GM18507 (cell line): Measurements from ENCODE around the gene MARCHF2.
"Not testable (repeated sequence)": the region's sequence is repeated elsewhere in the genome, so short reads cannot be mapped to it uniquely, and the experiment has no call there.

Source experiments
- DNase-seq: peaks from one replicate; pipeline ENCODE4 v3.0.0; 2011; ENCODE audit warnings: low read depth; ENCODE audit not compliant: insufficient read length; ENCODE audit errors: extremely low spot score
- FAIRE-seq: peaks from 2 replicates; lab custom pipeline; 2011; peaks lifted over from hg19 to GRCh38; lab: Jason Lieb, UNC

The MARCHF2 gene

DNA sequence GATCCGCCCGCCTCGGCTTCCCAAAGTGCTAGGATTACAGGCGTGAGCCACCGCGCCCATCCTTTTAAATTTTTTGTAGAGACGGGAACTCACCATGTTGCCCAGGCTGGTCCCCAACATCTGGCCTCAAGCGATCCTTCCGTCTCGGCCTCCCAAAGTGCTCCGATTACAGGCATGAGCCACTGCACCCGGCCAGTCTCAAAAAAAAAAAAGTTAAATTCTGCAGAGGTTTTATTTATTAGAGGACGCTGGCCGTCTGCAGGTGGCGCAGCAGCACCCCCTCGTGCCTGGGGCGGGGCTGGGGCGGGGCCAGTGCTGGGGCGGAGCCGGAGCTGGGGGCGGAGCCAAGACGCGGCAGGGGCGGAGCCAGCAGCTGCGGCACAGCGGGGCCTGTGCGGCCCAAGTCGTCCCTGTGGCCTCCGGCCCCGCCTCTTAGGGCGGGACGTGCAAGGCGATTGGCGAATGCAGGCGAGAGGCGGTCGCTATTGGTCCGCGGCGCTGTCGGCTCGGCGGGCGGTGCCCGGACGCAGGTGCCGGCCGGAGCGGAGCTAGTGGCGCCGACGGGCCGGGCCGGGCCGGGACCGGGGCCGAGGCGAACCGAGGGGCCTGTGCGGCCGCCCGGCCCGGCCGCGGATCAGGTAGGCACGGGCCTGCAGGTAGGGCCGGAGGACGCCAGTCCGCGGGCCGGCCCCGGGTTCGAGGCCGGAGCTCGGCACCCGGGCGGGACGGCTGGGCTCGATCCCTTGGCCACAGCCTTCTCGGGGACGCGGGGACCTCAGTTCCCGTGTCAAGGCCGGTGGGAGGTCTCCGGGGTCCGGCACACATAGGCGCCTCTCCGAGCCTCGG lies at the start of gene MARCHF2:
Gene MARCHF2 (plus strand): TSS at position 523 of the 846 bp plus-strand sequence. CDS start 8,536 bp downstream, outside the sequence.
- peak; percentile 98 for FAIRE-seq

DNA sequence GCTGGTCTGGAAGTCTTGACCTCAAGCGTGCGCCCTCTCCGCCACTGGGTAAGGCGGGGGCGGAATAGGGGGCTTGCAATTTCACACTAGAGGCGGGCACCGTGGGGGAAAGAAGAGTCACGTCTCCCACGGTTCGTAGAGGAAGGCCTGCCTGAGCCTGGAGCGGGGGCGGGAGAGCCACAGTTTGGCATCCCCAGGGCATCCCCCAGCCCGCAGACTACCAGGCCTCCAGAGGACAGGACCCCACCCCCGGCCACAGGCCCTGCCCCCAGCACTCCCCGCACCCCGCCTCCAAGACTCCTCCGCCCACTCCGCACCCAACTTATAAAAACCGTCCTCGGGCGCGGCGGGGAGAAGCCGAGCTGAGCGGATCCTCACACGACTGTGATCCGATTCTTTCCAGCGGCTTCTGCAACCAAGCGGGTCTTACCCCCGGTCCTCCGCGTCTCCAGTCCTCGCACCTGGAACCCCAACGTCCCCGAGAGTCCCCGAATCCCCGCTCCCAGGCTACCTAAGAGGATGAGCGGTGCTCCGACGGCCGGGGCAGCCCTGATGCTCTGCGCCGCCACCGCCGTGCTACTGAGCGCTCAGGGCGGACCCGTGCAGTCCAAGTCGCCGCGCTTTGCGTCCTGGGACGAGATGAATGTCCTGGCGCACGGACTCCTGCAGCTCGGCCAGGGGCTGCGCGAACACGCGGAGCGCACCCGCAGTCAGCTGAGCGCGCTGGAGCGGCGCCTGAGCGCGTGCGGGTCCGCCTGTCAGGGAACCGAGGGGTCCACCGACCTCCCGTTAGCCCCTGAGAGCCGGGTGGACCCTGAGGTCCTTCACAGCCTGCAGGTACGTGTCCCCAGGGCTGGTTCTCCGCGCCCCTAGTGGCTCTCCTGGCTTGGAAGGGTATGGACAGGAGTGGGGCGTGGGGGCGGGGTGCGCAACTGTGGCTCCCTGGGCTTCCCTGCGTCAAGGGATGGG lies 49.0 kb upstream of the MARCHF2 start, which contains the start of gene ANGPTL4:
Gene ANGPTL4 (plus strand): TSS at position 353 of the 969 bp plus-strand sequence. CDS start 167 bp downstream, at position 520.
- DNase-seq: no peak
- no peak for FAIRE-seq

More for the DNA sequence above, at the start of gene MARCHF2:
- DNase-seq: peak; percentile 97

DNA sequence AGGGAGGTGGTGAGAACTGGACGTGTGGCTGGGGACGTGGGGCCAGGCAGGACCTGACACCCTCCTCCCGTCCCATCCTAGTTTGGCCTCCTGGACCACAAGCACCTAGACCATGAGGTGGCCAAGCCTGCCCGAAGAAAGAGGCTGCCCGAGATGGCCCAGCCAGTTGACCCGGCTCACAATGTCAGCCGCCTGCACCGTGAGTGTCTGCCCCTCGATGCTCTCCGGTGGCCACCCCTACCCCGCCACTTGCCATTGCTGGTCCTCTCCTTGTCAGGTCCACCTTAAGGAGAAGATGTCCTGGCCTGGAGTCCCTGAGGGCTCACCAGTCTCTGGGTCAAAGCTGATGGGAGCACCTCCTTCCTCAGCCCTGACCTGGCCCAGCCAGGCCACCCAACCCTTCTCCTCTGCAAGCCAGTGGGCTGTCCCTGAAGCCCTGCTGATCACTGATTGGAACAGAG lies 47.0 kb upstream of the MARCHF2 start:
- DNase-seq: no peak
- FAIRE-seq: no peak

GRCh38 chr19:8366961-8367326 lies 46.2 kb upstream of the MARCHF2 start:
- no peak for FAIRE-seq

DNA sequence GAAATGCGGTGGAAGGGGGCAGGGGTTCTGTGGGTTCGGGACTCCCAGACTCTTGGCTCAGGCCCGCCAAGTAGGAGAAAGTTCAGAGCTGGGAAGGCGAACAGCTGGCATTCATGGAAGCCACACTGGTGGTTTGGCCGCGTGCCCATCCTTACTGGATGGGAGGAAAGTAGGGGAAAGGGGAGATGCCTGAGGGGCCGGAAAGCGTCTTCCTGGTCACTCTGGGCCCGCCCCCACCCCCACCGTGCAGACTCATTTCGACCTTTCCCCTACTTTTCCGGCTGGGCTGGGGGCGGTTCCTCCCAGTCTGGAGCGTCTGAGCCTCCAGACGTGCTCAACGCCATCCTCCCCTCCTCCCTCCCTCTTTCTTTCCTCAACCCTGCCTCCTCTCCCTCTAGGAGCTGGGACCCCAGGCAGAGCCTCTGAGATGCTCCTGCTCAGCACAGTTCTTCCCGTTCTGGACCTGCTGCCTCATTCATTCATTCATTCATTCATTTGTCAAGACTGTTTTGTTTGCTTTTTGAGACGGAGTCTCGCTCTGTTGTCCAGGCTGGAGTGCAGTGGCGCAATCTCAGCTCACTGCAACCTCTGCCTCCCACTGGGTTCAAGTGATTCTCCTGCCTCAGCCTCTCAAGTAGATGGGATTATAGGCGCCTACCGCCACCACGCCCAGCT lies 45.6 kb upstream of the MARCHF2 start:
- DNase-seq (no peak), FAIRE-seq (no peak)

More at GRCh38 chr19:8366961-8367326, 46.2 kb upstream of the MARCHF2 start:
- DNase-seq: no peak

GRCh38 chr19:8370176-8371010 lies 42.7 kb upstream of the MARCHF2 start:
- DNase-seq (no peak), FAIRE-seq (no peak)

DNA sequence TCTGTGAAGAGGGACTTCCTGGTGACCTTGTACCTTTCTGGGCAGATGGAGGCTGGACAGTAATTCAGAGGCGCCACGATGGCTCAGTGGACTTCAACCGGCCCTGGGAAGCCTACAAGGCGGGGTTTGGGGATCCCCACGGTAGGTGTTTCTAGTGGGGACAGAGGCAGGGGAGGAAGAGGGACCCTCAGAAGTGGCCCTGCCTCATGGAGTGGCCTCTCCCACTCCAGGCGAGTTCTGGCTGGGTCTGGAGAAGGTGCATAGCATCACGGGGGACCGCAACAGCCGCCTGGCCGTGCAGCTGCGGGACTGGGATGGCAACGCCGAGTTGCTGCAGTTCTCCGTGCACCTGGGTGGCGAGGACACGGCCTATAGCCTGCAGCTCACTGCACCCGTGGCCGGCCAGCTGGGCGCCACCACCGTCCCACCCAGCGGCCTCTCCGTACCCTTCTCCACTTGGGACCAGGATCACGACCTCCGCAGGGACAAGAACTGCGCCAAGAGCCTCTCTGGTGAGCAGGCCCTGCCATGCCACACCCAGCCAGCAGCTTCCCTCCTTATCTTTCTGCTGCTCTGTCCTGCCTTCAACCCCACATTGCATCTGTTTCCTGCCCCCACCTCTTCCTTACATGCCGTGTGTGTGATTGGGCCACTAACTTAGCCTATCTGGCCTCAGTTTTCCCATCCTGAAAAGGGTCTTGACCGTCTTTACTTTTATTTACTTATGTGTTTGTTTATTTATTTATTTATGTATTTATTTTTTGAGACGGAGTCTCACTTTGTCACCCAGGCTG lies 41.9 kb upstream of the MARCHF2 start:
- FAIRE-seq (no peak), DNase-seq (no peak)

- DNase-seq: no peak
- FAIRE-seq: no peak
Measured at GRCh38 chr19:8373867-8374813, 39.0 kb upstream of the MARCHF2 start.

DNA sequence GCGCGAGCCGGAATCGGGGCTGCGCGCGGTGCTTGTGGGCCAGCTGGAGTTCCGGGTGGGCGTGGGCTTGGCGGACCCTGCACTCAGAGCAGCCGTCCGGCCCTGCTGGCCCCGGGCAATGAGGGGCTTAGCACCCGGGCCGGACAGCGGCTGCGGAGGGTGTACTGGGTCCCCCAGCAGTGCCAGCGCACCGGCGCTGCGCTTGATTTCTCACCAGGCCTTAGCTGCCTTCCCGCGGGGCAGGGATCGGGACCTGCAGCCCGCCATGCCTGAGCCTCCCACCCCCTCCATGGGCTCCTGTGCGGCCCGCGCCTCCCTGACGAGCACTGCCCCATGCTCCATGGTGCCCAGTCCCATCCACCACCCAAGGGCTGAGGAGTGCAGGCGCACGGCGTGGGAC lies 37.3 kb upstream of the MARCHF2 start:
- DNase-seq, FAIRE-seq: not testable (repeated sequence)

DNA sequence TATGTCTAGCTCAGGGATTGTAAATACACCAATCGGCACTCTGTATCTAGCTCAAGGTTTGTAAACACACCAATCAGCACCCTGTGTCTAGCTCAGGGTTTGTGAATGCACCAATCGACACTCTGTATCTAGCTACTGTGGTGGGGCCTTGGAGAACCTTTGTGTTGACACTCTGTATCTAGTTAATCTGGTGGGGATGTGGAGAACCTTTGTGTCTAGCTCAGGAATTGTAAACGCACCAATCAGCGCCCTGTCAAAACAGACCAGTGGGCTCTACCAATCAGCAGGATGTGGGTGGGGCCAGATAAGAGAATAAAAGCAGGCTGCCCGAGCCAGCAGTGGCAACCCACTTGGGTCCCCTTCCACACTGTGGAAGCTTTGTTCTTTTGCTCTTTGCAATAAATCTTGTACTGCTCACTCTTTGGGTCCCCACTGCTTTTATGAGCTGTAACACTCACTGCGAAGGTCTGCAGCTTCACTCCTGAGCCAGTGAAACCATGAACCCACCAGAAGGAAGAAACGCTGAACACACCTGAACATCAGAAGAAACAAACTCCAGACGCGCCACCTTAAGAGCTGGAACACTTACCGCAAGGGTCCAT lies 36.6 kb upstream of the MARCHF2 start:
- DNase-seq, FAIRE-seq: not testable (repeated sequence)

DNA sequence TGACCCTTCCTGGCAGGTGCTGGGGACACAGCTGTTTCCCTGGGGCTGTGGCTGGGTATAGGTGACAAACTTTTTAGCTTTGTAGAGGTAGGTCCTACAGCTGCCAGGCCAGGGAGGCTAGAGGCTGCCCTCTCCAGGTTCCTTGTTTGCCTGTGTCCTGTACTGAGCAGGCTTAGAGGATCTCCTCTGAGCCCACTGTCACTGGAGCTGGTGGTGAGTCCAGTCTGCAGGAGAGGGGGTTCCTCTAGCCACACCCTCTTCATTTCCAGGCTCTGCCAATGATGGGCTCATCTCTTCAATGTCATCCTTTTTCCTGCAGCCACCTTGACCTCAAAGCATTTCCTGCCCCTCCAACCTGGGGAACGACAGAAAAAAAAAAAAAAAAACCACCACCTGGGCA lies 35.5 kb upstream of the MARCHF2 start:
- no peak for FAIRE-seq
- DNase-seq: no peak

DNA sequence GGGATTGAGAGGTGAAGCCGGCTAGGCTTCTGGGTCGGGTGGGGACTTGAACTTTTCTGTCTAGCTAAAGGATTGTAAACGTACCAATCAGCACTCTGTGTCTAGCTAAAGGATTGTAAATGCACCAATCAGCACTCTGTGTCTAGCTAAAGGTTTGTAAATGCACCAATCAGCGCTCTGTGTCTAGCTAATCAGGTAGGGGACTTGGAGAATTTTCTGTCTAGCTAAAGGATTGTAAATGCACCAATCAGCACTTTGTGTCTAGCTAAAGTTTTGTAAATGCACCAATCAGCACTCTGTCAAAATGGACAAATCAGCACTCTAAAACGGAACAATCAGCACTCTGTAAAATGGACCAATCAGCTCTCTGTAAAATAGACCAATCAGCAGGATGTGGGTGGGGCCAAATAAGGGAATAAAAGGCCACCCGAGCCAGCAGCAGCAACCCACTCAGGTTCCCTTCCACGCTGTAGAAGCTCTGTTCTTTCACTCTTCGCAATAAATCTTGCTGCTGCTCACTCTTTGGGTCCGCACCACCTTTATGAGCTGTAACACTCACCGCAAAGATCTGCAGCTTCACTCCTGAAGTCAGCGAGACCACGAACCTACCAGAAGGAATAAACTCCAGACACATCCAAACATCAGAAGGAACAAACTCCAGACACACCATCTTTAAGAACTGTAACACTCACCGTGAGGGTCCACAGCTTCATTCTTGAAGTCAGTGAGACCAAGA lies 33.8 kb upstream of the MARCHF2 start:
- not testable (repeated sequence) for DNase-seq, FAIRE-seq

- not testable (repeated sequence) for DNase-seq, FAIRE-seq
Measured at GRCh38 chr19:8384569-8384968, 28.5 kb upstream of the MARCHF2 start.

GRCh38 chr19:8385103-8385502 lies 28.0 kb upstream of the MARCHF2 start:
- FAIRE-seq, DNase-seq: not testable (repeated sequence)

DNA sequence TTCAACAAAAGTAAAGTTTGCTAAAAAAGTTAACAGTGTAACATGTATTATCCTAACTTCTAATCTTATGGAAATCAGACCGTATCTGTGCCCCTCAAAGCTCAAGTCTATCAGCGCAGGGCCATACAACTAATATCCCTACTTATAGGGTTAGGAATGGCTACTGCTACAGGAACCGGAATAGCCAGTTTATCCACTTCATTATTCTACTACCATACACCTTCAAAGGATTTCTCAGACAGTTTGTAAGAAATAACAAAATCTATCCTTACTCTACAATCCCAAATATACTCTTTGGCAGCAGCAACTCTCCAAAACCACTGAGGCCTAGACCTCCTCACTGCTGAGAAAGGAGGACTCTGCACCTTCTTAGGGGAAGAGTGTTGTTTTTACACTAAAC lies 27.5 kb upstream of the MARCHF2 start:
- DNase-seq, FAIRE-seq: not testable (repeated sequence)

- not testable (repeated sequence) for DNase-seq, FAIRE-seq
Measured at GRCh38 chr19:8386419-8386818, 26.7 kb upstream of the MARCHF2 start.
